PFSK-1 (cell line): ENCODE results near the gene UGT1A6.

ENCODE experiments used
- POLR2AphosphoS5 ChIP-seq: IDR thresholded peaks from 2 replicates; pipeline ENCODE4 v1.6.1; 2012; ENCODE audit warnings: low read depth, mild to moderate bottlenecking, control low read depth, low read length, moderate library complexity
- REST ChIP-seq, 2 experiments: IDR thresholded peaks; 2 replicates each; pipeline versions ENCODE4 v1.6.1 to v1.8.0; 2011 to 2012; ENCODE audit warnings: low read depth in 2 of 2, low read length in 2 of 2, control low read depth in 1 of 2, inconsistent platforms in 1 of 2, mild to moderate bottlenecking in 1 of 2, moderate library complexity in 1 of 2; ENCODE audit not compliant: insufficient read depth in 1 of 2
- TAF1 ChIP-seq: IDR thresholded peaks from 2 replicates; pipeline ENCODE4 v1.6.1; 2012; ENCODE audit warnings: low read length, control low read depth, borderline replicate concordance; ENCODE audit not compliant: insufficient read depth

GRCh38 chr2:233712611-233713261, 20.0 kb downstream of the UGT1A6 start, which contains the start of gene UGT1A5:
- TF ChIP-seq POLR2AphosphoS5, result no peak
- no peak for TF ChIP-seq REST (IDR thresholded peaks at IDR 0.05; ENCODE audit: insufficient read depth in 1 of 2, low read depth in 2 of 2, low read length in 2 of 2)
- TF ChIP-seq TAF1, result no peak
